Left forelimb (tissue), 1 donor: Measurements from ENCODE around the gene THRA.

Experiments
- DNase-seq: peaks from one replicate; pipeline ENCODE4 v3.0.0-alpha.2; 2018; ENCODE audit warnings: low spot score

THRA gene

GRCh38 chr17:40084477-40084876 lies 21.7 kb downstream of the THRA start:
- no peak for DNase-seq

GRCh38 chr17:40086150-40087044 lies 23.6 kb downstream of the THRA start:
- no peak for DNase-seq

- DNase-seq = no peak
These were observed 24.5 kb downstream of the THRA start for GRCh38 chr17:40087049-40087794.

- DNase-seq = no peak
These were observed 25.3 kb downstream of the THRA start for GRCh38 chr17:40087903-40088718.

DNA sequence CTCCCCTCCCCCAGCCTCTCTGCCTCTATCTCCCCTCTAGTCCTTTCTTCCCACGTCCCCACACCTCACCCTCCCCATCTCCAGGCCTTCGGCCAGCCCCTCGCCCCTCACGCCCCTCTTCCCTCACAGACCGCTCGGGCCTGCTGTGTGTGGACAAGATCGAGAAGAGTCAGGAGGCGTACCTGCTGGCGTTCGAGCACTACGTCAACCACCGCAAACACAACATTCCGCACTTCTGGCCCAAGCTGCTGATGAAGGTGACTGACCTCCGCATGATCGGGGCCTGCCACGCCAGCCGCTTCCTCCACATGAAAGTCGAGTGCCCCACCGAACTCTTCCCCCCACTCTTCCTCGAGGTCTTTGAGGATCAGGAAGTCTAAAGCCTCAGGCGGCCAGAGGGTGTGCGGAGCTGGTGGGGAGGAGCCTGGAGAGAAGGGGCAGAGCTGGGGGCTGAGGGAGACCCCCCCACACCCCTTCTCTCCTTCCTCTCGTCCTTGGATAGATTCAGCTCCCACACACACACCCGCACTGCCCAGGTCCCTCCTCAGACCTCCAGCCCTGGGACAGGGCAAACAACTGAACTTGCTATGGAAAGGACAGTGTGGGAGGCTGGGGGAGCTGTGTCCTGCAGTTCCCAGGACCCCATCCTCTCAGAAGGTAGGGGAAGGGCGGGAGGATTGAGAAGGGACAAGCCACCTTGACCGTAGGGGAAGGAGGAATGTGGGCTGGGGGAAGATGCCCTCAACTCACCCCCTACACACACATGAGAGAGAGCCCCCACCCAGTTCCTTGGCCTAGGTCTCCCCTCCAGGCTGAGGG lies 26.5 kb downstream of the THRA start:
- no peak for DNase-seq

- DNase-seq = peak; percentile 71
These were observed 27.7 kb downstream of the THRA start for GRCh38 chr17:40090237-40091119.

GRCh38 chr17:40091691-40092397 lies 29.1 kb downstream of the THRA start:
- DNase-seq = no peak

GRCh38 chr17:40092581-40092980 lies 29.8 kb downstream of the THRA start:
- no peak for DNase-seq

GRCh38 chr17:40093005-40093579 lies 30.3 kb downstream of the THRA start:
- DNase-seq = no peak

- no peak for DNase-seq
These were observed 30.9 kb downstream of the THRA start for GRCh38 chr17:40093580-40094201.

DNA sequence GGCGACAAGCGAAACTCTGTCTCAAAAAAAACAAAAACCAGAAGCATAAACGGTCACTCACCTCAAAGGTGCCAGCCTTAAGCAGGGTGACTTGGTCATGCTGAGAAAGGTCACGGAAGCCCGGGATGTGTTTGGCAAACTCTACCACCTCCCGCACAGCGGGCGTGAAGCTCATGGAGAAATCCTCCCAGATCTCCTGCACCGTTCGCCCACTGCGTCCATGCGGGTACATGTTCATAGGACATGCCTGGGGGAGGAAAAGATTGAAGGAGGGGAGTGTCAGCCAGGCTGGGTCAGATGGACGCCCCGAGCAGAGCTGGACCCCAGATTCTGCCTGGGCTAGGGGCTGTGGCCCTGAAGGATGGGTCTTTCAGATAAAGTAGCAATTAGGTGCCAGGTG lies 32.1 kb downstream of the THRA start:
- DNase-seq = no peak

- no peak for DNase-seq
These were observed 32.7 kb downstream of the THRA start for GRCh38 chr17:40095351-40095943.

DNA sequence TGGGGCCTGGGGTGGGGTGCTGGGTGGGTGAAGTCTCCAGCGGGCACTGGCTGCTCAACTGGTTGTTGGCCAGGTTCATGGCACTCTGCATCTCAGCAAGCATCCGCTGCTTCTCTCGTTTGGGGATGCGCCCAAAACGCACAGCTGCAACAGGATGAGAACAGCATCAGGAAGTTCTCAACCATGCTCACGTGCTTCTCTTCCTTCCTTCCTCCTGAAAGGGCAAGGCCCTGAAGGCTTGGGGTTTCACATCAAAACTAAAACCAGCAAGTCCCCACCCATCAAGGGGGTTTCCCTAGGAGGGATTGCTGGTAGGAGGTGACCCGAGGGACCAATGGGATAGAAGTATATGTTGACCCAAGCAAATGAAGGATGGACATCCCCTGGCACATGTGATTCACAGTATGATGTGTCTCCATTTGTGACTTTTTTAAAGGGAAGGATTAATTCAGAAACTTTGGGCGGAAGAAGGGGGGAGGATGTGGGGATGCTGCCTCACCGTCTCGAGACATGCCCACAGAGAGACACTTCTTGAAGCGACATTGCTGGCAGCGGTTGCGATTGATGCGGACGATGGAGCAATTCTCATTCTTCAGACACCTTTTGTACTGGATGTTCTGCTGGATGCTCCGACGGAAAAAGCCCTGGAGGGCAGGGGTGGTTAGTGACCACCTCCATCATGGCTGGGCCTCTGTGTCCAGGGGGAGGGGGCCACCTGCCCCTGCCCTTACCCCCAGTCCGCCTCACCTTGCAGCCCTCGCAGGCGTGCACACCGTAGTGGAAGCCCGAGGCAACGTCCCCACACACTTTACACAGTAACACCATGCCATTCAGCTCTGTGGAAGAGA lies 33.4 kb downstream of the THRA start:
- no peak for DNase-seq

DNA sequence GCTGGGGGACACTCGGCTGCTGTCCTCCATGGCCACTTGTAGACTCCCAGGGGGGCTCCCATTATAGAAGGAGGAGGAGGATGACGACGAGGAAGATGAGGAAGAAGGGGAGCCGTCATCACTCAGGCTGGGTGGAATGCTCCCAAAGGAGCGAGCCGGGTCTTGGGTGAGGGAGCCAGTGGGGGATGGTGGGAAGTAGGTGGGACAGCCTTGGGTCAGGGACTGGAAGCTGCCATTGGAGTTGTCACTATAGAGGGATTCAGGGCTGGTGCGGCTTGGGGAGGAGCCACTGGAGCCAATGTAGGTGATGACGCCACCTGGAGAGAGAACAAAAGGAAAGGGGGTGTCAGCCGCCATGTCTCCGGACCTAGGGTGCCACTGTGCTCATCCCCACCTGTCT lies 34.3 kb downstream of the THRA start:
- DNase-seq = no peak

DNA sequence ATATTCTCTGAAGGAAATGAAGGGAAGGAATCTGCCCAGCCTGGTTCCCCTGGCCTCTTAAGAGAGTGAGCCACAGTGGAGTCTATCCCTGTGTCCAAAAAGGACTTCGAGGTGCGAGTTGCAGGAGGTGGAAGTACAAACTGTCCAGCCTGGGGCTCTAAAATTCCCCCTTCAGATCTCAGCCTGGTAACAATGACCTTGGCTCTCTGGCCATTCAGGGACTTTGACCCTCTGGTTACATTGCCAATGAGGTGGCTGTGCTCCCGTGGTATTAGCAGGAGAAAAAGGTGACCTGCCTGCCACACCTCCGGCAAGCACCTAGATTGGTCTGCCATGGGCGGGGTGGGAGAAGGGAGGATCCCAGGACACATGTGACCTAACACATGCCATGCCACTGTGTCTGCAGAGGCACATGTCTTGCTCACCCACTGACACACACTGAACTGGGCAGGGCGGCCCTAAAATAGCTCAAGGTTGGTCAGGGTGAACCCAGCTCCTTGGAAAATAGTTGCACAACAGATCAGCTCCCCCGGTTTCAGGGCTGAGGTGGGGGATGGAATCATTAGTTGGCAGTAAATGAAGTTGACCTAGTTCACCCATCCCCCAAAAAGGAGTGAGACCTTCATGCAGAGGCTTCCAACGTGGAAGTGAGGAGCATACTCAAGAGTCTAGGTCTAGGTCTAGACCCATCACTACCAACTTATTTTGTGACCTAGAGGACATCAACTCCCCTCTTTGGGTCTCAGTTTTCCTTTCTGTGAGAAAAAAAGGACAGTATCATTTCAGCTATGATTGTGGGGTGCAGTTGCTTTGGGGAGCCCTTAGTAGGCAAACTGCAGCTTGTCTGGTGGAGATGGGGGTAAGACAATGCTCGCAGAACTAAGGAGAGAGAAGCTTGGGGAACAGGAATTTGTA lies 35.4 kb downstream of the THRA start:
- no peak for DNase-seq

DNA sequence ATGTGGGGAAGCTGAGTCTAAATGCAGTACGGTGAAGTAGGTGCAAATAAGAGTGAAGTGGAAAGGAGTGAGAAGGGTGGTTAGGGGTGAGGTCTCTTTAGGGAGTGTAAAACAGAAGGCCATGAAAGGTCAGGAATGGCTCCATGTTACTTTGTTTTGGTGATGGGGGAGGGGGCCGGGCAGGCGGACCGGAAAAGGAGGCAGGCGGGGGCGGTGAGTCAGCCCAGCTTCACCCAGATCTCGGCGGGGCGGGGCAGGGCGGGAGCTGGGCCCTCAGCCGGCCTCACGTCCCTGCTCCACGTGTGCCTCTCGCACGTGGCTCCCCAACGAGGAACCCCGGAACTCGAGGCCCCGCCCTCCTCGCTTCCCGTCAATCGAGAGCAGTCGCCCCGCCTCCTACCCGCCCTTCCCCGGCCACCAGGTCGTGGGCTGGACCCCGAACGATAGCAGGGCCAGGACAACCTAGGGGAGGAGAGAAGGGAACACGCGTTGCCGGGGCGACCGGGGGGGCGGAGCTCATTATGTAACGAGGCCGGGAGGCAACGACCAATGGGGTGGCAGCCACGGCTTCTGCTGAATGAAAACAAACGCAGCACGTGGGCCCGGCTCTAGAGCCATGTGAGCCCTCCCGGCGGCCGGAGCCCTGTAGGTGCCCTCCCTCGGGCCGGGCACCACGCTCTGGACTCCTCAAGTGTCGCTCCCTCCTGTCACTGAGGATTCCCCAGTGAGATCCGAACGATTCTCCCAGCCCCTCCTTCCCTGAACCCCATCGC lies 36.3 kb downstream of the THRA start:
- DNase-seq = peak; percentile 93
